Hepatocyte (in vitro differentiated cells): ENCODE results near the gene PYDC2. TPM values are rescaled to one million over a fixed set of nuclear protein-coding genes. Genes with fewer than 3 reads are reported as not detected.

Experiments
- DNase-seq: peaks from one replicate; pipeline ENCODE4 v3.0.0-alpha.2; 2016; ENCODE audit warnings: low spot score
- H2AFZ ChIP-seq: fragments of 200-600 bp; sonication (generic); 2 replicates; pipeline ENCODE4 v1.6.0; 2016; ENCODE audit warnings: antibody characterized with exemption, mild to moderate bottlenecking
- H3K27ac ChIP-seq: fragments of 200-600 bp; sonication (generic); 2 replicates; pipeline ENCODE4 v1.5.1; 2016; ENCODE audit warnings: mild to moderate bottlenecking
- H3K27me3 ChIP-seq: fragments of 200-600 bp; sonication (generic); 2 replicates; pipeline ENCODE4 v1.6.1; 2016
- H3K36me3 ChIP-seq: fragments of 200-600 bp; sonication (generic); replicated peaks from 2 replicates; pipeline ENCODE4 v1.5.1; 2016; ENCODE audit warnings: low read depth; ENCODE audit not compliant: insufficient read depth
- H3K4me1 ChIP-seq: fragments of 200-600 bp; sonication (generic); 2 replicates; pipeline ENCODE4 v1.5.1; 2016; ENCODE audit warnings: mild to moderate bottlenecking, moderate library complexity; ENCODE audit not compliant: insufficient read depth
- H3K4me2 ChIP-seq: fragments of 200-600 bp; sonication (generic); 2 replicates; pipeline ENCODE4 v1.6.0; 2016
- H3K4me3 ChIP-seq: fragments of 200-600 bp; sonication (generic); 2 replicates; pipeline ENCODE4 v1.5.1; 2016; ENCODE audit warnings: mild to moderate bottlenecking
- H3K79me2 ChIP-seq: fragments of 200-600 bp; sonication (generic); 2 replicates; pipeline ENCODE4 v1.6.0; 2017; ENCODE audit warnings: mild to moderate bottlenecking
- H3K9me2 ChIP-seq: fragments of 200-600 bp; sonication (generic); replicated peaks from 2 replicates; pipeline ENCODE4 v1.6.0; 2017; ENCODE audit warnings: mild to moderate bottlenecking; ENCODE audit not compliant: insufficient read depth
- H3K9me3 ChIP-seq: fragments of 200-600 bp; sonication (generic); 2 replicates; pipeline ENCODE4 v1.5.1; 2016; ENCODE audit warnings: low read depth, mild to moderate bottlenecking
- H4K20me1 ChIP-seq: fragments of 200-600 bp; sonication (generic); 2 replicates; pipeline ENCODE4 v1.6.0; 2016; ENCODE audit warnings: mild to moderate bottlenecking; ENCODE audit not compliant: insufficient read depth, poor library complexity, severe bottlenecking
- EZH2 ChIP-seq: fragments of 200-600 bp; sonication (generic); IDR thresholded peaks from 2 replicates; pipeline ENCODE4 v1.6.1; 2016; ENCODE audit warnings: antibody characterized with exemption, mild to moderate bottlenecking, borderline replicate concordance
- EZH2phosphoT487 ChIP-seq: fragments of 200-600 bp; sonication (generic); IDR thresholded peaks from one replicate; pipeline ENCODE4 v1.6.1; 2018; ENCODE audit warnings: antibody characterized with exemption, mild to moderate bottlenecking, low read depth, moderate library complexity; ENCODE audit not compliant: unreplicated experiment, severe bottlenecking
- WGBS: methylation state at CpG from one replicate; pipeline ENCODE4 v1.1.6; 2016; ENCODE audit warnings: low lambda C conversion rate; ENCODE audit errors: missing lambda C conversion rate; 5-methylcytosine and 5-hydroxymethylcytosine counted together
- polyA plus RNA-seq: library from polyadenylated mRNA; unstranded; fragments of >200 nt; fragmentation: Nextera tagmentation; extraction: Ambion mirVana; gene quantifications from 2 replicates; pipeline ENCODE4 v1.2.1, GENCODE V29; 2016
- total RNA-seq: library from RNA; depleted of rRNA; stranded (reverse); fragments of >200 nt; gene quantifications from 2 replicates; pipeline ENCODE4 v1.2.3, GENCODE V29; 2014
- TF ChIP-seq, protein P1 (sequence below): fragments of 200-600 bp; sonication (generic); IDR thresholded peaks from 2 replicates; pipeline ENCODE4 v1.5.1; 2016; ENCODE audit warnings: antibody characterized with exemption, mild to moderate bottlenecking; ENCODE audit not compliant: poor library complexity

Gene PYDC2
- total RNA-seq (not detected in 2 replicates), polyA plus RNA-seq (not detected in 2 replicates)

DNA sequence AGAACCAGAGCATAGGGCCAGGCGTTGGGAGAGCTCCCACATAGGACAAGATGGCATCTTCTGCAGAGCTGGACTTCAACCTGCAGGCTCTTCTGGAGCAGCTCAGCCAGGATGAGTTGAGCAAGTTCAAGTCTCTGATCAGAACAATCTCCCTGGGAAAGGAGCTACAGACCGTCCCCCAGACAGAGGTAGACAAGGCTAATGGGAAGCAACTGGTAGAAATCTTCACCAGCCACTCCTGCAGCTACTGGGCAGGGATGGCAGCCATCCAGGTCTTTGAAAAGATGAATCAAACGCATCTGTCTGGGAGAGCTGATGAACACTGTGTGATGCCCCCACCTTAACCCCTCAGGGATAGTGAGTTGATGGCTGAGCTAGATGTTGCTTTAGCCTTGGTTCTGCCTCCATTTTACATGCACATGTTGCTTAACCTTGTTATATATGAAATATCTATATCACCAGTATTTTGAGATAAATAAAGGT, at the start of gene PYDC2:
PYDC2 (plus strand) TSS at position 51 of the 483 bp plus-strand sequence; CDS start at position 51, 0 bp downstream.
- Histone ChIP-seq H3K9me2 (no peaks in the 10 kb centered on the region), H2AFZ (no peak within 1 kb of the TSS), H3K4me1 (no peaks in the 10 kb centered on the region), H3K4me3 (no peak within 1 kb of the TSS), H3K36me3 (no peaks in the 10 kb centered on the region), H4K20me1 (no peaks in the 10 kb centered on the region), H3K79me2 (no peaks in the 10 kb centered on the region), H3K27me3 (no peaks in the 10 kb centered on the region), H3K9me3 (no peaks in the 10 kb centered on the region), H3K4me2 (no peak within 1 kb of the TSS), H3K27ac (no peak within 1 kb of the TSS)
- TF ChIP-seq EZH2: no peak
- TF ChIP-seq, protein P1, sequence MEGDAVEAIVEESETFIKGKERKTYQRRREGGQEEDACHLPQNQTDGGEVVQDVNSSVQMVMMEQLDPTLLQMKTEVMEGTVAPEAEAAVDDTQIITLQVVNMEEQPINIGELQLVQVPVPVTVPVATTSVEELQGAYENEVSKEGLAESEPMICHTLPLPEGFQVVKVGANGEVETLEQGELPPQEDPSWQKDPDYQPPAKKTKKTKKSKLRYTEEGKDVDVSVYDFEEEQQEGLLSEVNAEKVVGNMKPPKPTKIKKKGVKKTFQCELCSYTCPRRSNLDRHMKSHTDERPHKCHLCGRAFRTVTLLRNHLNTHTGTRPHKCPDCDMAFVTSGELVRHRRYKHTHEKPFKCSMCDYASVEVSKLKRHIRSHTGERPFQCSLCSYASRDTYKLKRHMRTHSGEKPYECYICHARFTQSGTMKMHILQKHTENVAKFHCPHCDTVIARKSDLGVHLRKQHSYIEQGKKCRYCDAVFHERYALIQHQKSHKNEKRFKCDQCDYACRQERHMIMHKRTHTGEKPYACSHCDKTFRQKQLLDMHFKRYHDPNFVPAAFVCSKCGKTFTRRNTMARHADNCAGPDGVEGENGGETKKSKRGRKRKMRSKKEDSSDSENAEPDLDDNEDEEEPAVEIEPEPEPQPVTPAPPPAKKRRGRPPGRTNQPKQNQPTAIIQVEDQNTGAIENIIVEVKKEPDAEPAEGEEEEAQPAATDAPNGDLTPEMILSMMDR: no peak
- TF ChIP-seq EZH2phosphoT487: no peak
- DNase-seq: no peak
- WGBS: 89% methylated on average over 3 of the region's 3 CpGs

DNA sequence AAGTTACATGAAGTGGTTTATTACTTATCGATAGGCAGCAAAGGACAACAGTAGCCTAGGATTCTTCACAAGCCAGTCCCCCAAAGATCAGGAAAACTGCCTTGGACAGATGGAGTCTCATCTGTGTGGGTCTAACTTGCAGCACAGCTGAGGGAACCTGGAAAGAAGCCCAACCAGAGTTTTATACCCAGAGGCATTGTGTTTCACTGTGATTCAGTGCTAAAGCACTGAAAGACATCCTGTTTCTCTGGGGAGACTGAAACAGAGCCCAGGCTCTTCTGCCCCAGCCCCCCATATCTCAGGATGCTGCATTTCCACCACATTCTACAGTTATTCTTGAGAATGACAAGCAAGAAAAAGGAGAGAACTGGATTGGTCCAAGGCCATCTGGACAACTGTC, 48.2 kb upstream of the PYDC2 start:
- no peak overlapping the region for H2AFZ ChIP-seq
- DNase-seq: peak; percentile 12
- H3K4me3 ChIP-seq: no peak overlapping the region
- H3K4me2 ChIP-seq: no peak overlapping the region
- H4K20me1 ChIP-seq: no peaks in the 10 kb centered on the region
- TF ChIP-seq, protein P1: no peak
- peaks cover 3% of the 10 kb centered on the region for H3K9me3 ChIP-seq
- no peaks in the 10 kb centered on the region for H3K4me1 ChIP-seq
- WGBS: 89% methylated on average over 1 of the region's 1 CpG
- no peaks in the 10 kb centered on the region for H3K9me2 ChIP-seq
- no peaks in the 10 kb centered on the region for H3K36me3 ChIP-seq
- H3K27me3 ChIP-seq: no peaks in the 10 kb centered on the region
- H3K79me2 ChIP-seq: no peaks in the 10 kb centered on the region
- no peak overlapping the region for H3K27ac ChIP-seq

DNA sequence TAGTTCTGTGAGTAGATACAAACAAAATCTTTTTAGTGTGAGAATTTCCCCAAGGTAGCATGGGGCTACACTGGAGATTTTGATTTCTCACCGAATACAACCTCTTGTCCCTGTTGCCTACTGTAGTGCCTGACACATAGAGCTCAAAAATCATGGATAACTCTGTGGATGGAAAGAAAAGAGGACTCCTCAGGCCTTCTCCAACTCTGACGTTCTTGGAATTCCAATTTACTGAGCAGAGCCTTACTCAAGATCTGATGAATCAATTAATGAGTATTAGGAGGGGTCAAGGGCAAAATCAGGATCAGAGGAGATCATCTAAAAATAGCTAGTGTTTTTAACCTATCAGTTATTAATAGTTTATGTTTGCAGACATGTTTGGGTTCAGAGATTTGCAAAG, 46.7 kb upstream of the PYDC2 start:
- Histone ChIP-seq H4K20me1 (no peaks in the 10 kb centered on the region), H3K9me2 (no peaks in the 10 kb centered on the region), H3K79me2 (no peaks in the 10 kb centered on the region), H3K4me1 (no peaks in the 10 kb centered on the region), H3K4me2 (no peak overlapping the region), H3K27me3 (no peaks in the 10 kb centered on the region), H3K36me3 (no peaks in the 10 kb centered on the region), H3K4me3 (no peak overlapping the region), H3K27ac (no peak overlapping the region), H3K9me3 (peaks cover 3% of the 10 kb centered on the region), H2AFZ (no peak overlapping the region)
- TF ChIP-seq EZH2phosphoT487: no peak
- TF ChIP-seq, protein P1: no peak
- no peak for TF ChIP-seq EZH2
- WGBS: 35% methylated on average over 2 of the region's 2 CpGs
- DNase-seq: no peak

DNA sequence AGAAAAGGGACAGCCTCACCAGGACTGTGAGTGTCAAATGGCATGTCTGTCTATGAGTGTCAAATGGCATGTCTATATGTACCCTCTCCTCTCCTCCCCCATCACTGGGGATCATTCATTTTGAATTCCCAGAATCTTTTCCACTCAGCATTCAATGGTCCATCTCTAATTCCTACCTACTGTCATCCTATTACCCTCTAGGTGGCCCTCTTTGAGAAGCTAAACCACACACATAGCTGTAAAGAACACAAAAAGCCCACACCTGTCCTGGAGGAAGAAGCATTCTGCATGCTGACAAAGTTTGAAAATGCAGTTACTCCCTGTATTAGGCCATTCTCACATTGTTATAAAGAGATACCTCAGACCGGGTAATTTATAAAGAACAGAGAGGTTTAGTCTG, 46.2 kb upstream of the PYDC2 start:
- DNase-seq: no peak
- H3K4me1 ChIP-seq: no peaks in the 10 kb centered on the region
- H3K27me3 ChIP-seq: no peaks in the 10 kb centered on the region
- H3K4me2 ChIP-seq: no peak overlapping the region
- H3K79me2 ChIP-seq: no peaks in the 10 kb centered on the region
- WGBS: 96% methylated on average over 1 of the region's 1 CpG
- TF ChIP-seq EZH2: no peak
- TF ChIP-seq EZH2phosphoT487: no peak
- TF ChIP-seq, protein P1: no peak
- no peak overlapping the region for H3K27ac ChIP-seq
- H2AFZ ChIP-seq: no peak overlapping the region
- H3K9me3 ChIP-seq: peaks cover 3% of the 10 kb centered on the region
- H4K20me1 ChIP-seq: no peaks in the 10 kb centered on the region
- H3K4me3 ChIP-seq: no peak overlapping the region
- no peaks in the 10 kb centered on the region for H3K9me2 ChIP-seq
- no peaks in the 10 kb centered on the region for H3K36me3 ChIP-seq
